CD4-positive, alpha-beta T cell treated with Interleukin-17A for 4 hours (primary cell): ENCODE results near the gene UTP20.

Source experiments
- DNase-seq: peaks from one replicate; pipeline ENCODE4 v3.0.0-alpha.2; 2020; ENCODE audit warnings: mixed read lengths

The UTP20 gene

GRCh38 chr12:101280006-101280505, at the start of gene UTP20:
TSS of gene UTP20 (plus strand) at chr12:101280105. CDS start at chr12:101280283, 178 bp downstream.
- DNase-seq, result peak; percentile 94

- no peak for DNase-seq
Measured at GRCh38 chr12:101230547-101230946, 49.4 kb upstream of the UTP20 start.

GRCh38 chr12:101231636-101232035, 48.3 kb upstream of the UTP20 start:
- no peak for DNase-seq

GRCh38 chr12:101235686-101236085, 44.2 kb upstream of the UTP20 start:
- DNase-seq, result no peak

- no peak for DNase-seq
Measured at GRCh38 chr12:101238306-101238705, 41.6 kb upstream of the UTP20 start.

- no peak for DNase-seq
Measured at GRCh38 chr12:101238800-101239329, 41.0 kb upstream of the UTP20 start.

GRCh38 chr12:101243074-101243473, 36.8 kb upstream of the UTP20 start:
- DNase-seq, result no peak

- DNase-seq, result no peak
Measured at GRCh38 chr12:101243616-101244015, 36.3 kb upstream of the UTP20 start.

- no peak for DNase-seq
Measured at GRCh38 chr12:101256266-101256665, 23.6 kb upstream of the UTP20 start.

- DNase-seq, result no peak
Measured at GRCh38 chr12:101257357-101257756, 22.5 kb upstream of the UTP20 start.

- DNase-seq, result no peak
Measured at GRCh38 chr12:101267111-101267510, 12.8 kb upstream of the UTP20 start.

GRCh38 chr12:101276433-101276832, 3.5 kb upstream of the UTP20 start:
- no peak for DNase-seq

- no peak for DNase-seq
Measured at GRCh38 chr12:101277443-101277842, 2.5 kb upstream of the UTP20 start.

GRCh38 chr12:101287357-101287756, 7.5 kb downstream of the UTP20 start:
- no peak for DNase-seq

GRCh38 chr12:101297661-101298060, 17.8 kb downstream of the UTP20 start:
- no peak for DNase-seq

GRCh38 chr12:101298426-101298825, 18.5 kb downstream of the UTP20 start:
- DNase-seq, result no peak

- DNase-seq, result no peak
Measured at GRCh38 chr12:101299346-101299745, 19.4 kb downstream of the UTP20 start.

GRCh38 chr12:101299931-101300330, 20.0 kb downstream of the UTP20 start:
- no peak for DNase-seq

- DNase-seq, result no peak
Measured at GRCh38 chr12:101302741-101303140, 22.8 kb downstream of the UTP20 start.

- DNase-seq, result no peak
Measured at GRCh38 chr12:101305226-101305779, 25.4 kb downstream of the UTP20 start.

- DNase-seq, result no peak
Measured at GRCh38 chr12:101305794-101306193, 25.9 kb downstream of the UTP20 start.

- DNase-seq, result no peak
Measured at GRCh38 chr12:101322480-101322879, 42.6 kb downstream of the UTP20 start.

GRCh38 chr12:101323255-101323654, 43.4 kb downstream of the UTP20 start:
- no peak for DNase-seq

GRCh38 chr12:101325590-101325989, 45.7 kb downstream of the UTP20 start:
- DNase-seq, result no peak

GRCh38 chr12:101327051-101327450, 47.1 kb downstream of the UTP20 start:
- no peak for DNase-seq
